GM19099 (cell line): Measurements from ENCODE around the gene CERS3.

ENCODE experiments used
- POLR2A ChIP-seq: IDR thresholded peaks from 3 replicates; pipeline ENCODE4 v1.6.1; 2011; ENCODE audit warnings: low read depth; ENCODE audit not compliant: insufficient read length; ENCODE audit errors: extremely low read depth

The CERS3 gene

DNA sequence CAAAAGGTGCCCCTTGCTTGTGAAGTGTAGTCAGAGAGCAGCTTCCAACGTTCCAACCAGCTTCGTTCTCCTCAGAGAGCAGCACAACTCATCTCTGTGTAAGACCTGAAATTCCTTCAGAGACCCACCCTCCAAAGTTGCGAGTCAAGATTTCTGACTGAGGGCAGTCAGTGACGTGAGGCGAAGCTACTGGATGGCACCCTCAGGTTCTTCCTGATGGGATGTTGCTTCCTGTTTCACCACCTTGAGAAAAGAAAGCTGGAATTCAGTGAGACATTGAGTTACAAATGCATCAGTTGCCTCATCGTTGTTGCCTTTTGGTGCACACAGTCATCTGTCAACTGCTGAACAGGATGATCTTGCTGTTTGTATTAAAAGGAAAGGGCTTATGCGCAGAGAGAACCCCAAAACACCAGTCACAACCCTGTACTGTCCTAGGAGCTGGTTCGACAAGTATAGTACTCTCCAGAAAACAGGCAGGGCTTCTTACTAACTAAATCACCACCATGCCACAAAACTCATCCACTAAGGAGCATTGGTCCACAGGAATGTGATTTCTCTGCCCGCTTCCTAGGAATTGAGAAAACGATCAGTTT, at the start of gene CERS3:
Gene CERS3, minus strand, starts transcription at position 118 of the 596 bp plus-strand sequence. CDS start 27,101 bp downstream, outside the sequence.
- no peak for TF ChIP-seq POLR2A

- TF ChIP-seq POLR2A, result no peak
These were observed 44.8 kb upstream of the CERS3 start for GRCh38 chr15:100573526-100573925.

DNA sequence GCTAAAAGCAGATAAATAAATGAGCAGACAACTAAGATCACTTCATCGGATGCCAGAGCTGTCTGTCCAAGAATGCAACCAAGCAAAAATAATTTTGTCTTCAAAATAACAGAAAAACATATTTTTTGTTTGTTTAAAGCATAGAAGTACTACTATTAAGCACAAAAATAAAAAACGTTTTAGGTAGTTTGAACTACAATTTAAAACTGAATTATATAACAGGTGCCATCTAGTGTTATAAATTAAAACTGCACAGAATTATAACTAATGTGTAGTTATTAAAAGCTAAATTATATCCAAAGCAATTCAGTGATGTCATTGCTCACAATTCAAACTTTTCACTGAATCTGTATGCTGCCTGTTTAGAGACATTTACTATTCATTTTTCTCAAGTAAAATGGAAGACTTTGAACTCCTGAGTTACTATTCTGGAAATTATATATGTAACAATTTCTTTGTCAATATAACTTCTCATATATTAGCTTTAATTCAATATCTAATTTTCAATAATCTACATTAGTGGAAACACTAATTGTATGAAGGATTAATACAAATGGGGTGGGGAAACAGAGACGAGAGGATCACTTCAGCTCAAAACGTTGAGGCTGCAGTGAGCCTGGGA, 43.7 kb upstream of the CERS3 start:
- TF ChIP-seq POLR2A, result no peak

DNA sequence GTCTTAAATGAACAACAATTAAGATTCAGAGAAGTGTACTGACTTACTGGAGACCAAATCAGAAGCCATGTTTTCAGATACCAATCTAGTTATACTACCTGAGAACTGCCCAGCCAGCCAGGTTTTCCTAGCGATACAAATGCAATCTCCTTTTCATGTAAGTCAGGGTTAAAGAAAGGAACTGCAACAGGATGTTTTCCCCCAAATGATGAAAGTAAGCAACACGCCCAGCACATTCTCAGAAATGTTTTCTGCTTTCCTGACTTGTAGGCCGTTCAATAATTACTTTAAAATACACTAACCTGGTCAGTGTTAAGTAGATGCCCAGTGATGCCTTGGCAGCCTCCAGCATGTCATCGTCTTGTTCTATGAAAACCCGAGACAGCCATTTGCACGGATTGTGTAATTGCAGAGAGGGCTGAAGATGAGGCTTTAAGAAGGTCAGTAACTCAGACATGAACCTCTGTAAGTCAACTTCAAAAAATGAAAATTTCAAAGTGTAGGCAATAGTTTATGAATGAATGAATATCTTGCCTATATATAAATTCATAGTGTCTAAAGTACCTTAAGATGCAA, 42.9 kb upstream of the CERS3 start:
- TF ChIP-seq POLR2A, result no peak

DNA sequence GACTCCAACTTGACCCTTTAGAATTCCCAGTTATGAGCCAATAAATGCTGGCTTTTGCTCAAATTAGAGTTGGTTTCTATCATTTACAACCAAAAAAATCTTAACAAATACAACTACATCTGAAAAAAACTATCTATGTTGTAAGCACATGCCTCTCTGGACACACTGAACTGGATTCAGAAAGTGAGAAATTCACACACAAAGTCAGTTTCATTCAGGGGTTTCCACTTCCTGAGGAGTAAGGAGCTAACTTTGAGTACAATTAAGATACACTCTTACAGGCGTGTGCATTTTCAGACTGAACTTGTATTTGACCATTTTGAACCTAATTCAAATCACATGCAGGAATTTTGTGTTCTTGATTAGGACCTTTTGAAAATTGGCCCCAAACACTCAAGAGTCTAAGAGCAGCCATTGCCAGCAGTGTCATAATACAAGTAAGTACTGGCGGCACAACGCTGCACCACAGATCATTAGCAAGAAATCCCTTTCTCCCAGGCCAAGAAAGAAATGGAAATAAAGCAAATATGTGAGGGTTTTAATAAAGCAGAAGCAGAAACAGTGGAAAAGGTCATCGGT, 42.1 kb upstream of the CERS3 start:
- no peak for TF ChIP-seq POLR2A

GRCh38 chr15:100570275-100570674, 41.5 kb upstream of the CERS3 start:
- no peak for TF ChIP-seq POLR2A

DNA sequence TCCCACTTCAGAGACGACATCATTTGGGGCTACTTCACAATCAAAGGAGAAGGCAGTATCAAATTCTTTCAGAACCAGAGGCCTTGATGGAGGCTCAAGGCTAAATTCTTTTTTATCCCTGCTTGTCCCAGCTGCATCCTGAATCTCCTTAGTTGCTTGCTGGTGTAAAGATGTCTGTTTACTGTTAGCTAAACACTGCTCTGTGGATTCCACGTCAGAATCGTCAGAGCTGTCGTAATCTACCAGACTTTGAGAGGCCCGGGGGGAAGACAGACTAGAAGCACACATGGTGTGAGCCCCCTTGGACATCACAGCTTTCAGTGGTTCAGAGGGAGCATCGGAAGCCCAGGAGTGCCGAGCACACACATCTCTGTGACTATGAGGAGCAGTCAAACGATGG, 40.6 kb upstream of the CERS3 start:
- no peak for TF ChIP-seq POLR2A

- no peak for TF ChIP-seq POLR2A
These were observed 38.3 kb upstream of the CERS3 start for GRCh38 chr15:100566850-100567628.

GRCh38 chr15:100565591-100565990, 36.8 kb upstream of the CERS3 start:
- TF ChIP-seq POLR2A, result no peak

DNA sequence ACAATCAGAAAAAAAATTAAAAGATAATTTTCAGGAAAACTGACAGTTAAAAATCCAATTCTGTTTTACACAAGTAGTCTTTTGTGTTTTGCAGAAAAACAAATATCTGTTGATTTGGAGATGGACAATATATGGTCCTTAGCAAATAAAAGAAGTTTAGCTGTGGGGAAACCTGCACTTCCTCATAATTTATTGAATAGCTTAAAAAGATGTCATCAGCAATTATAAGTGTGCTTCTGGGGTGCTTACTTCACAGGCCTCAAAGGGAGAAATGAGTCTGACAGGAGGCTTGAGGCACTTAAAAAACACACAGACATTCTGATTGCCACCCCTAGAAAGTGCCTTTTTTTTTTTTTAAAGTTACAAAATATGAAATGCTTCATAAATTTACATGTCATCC, 31.6 kb upstream of the CERS3 start:
- TF ChIP-seq POLR2A, result no peak

DNA sequence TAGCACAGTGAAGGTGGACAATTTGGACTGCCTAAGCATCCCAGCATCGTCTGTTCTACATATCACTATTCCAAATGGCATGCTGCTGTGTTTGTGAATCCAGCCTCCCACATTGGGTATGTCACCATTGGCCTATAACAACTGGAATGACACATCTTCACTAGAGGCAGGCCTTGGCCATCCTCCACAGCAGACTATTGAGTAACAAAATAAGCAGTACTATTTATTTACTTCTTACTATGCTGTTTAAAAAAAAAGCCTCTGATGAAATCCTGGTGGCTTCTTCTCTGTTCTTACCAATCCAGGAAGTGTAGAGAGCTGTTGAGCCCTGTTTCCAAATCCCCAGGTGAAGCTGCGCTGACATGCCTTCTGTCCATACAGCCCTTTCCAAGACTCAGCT, 30.6 kb upstream of the CERS3 start:
- TF ChIP-seq POLR2A, result no peak

DNA sequence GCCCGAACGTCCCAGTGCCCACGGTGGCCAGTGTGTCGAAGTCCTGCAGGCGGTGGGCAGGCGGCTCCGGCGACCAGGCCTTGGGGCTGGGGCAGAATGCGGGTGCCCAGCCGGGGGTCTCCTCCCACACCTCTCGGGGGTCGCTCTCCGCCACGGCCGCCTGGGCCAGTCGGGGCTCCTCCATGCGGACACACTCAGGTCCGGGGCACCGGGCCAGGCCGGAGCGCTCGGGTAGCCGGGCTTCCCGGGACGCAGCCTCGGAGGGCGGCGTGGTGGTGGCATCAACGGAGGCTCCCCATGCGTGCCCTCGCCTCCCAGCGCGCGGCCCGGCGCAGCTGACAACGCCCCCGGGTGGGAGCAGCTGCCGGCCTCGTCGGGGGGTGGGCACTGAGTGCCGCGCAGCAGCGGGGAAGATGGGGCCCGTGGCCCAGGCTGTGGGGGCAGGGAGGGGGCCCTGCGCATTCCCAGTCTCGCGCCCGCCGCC, 30.1 kb upstream of the CERS3 start:
- TF ChIP-seq POLR2A, result no peak

GRCh38 chr15:100553468-100553867, 24.7 kb upstream of the CERS3 start:
- no peak for TF ChIP-seq POLR2A

- TF ChIP-seq POLR2A, result no peak
These were observed 19.2 kb upstream of the CERS3 start for GRCh38 chr15:100547961-100548360.

GRCh38 chr15:100544946-100545345, 16.2 kb upstream of the CERS3 start:
- no peak for TF ChIP-seq POLR2A
